HG02970 (cell line): ENCODE results near the gene NADK2.

Experiments used
- ATAC-seq: cut with Tn5 transposase; IDR thresholded peaks from one replicate; pipeline ENCODE4 v1.9.1; 2021; ENCODE audit warnings: mild to moderate bottlenecking, moderate library complexity, moderate number of reproducible peaks; ENCODE audit not compliant: unreplicated experiment, low FRiP score

NADK2 gene

GRCh38 chr5:36170832-36171424, 70.8 kb downstream of the NADK2 start:
- no peak for ATAC-seq

GRCh38 chr5:36168737-36169136, 73.0 kb downstream of the NADK2 start:
- no peak for ATAC-seq

GRCh38 chr5:36164461-36164860, 77.3 kb downstream of the NADK2 start:
- no peak for ATAC-seq

- ATAC-seq, result no peak
These were observed 78.8 kb downstream of the NADK2 start for GRCh38 chr5:36162810-36163486.

GRCh38 chr5:36161361-36161760, 80.4 kb downstream of the NADK2 start:
- no peak for ATAC-seq

- no peak for ATAC-seq
These were observed 81.1 kb downstream of the NADK2 start for GRCh38 chr5:36160617-36161016.

- ATAC-seq, result no peak
These were observed 83.6 kb downstream of the NADK2 start for GRCh38 chr5:36158144-36158543.

- no peak for ATAC-seq
These were observed 85.1 kb downstream of the NADK2 start for GRCh38 chr5:36156619-36157018.

- ATAC-seq, result no peak
These were observed 85.6 kb downstream of the NADK2 start for GRCh38 chr5:36156121-36156601.

GRCh38 chr5:36155291-36155690, 86.4 kb downstream of the NADK2 start:
- no peak for ATAC-seq

GRCh38 chr5:36153726-36154125, 88.0 kb downstream of the NADK2 start:
- ATAC-seq, result no peak

- no peak for ATAC-seq
These were observed 88.4 kb downstream of the NADK2 start for GRCh38 chr5:36153298-36153677.

- no peak for ATAC-seq
These were observed 89.1 kb downstream of the NADK2 start for GRCh38 chr5:36152324-36153297.

- peak; percentile 99 for ATAC-seq
These were observed 90.0 kb downstream of the NADK2 start, which contains the start of the genes LMBRD2 and SKP2 for GRCh38 chr5:36151434-36152323. Gene LMBRD2, minus strand, starts transcription at chr5:36151887. Its CDS starts 8,538 bp downstream, at chr5:36143349. Gene SKP2, plus strand, starts transcription at chr5:36152111. Its CDS starts 152 bp downstream, at chr5:36152263.

GRCh38 chr5:36150676-36151433, 90.9 kb downstream of the NADK2 start:
- ATAC-seq, result no peak

GRCh38 chr5:36147681-36148080, 94.0 kb downstream of the NADK2 start:
- ATAC-seq, result no peak

GRCh38 chr5:36146390-36146789, 95.3 kb downstream of the NADK2 start:
- ATAC-seq, result no peak

- no peak for ATAC-seq
These were observed 96.4 kb downstream of the NADK2 start for GRCh38 chr5:36145311-36145710.
